OCI-LY7 (cell line): ENCODE measurements around the gene RCL1. TPM values are rescaled to one million over a fixed set of nuclear protein-coding genes. Genes with fewer than 3 reads are reported as not detected.

Experiments
- BruUV-seq: library from RNA; stranded (reverse); fragments of 400-500 nt; replicated peaks from 2 replicates; lab custom pipeline; 2021; lab: Mats Ljungman, UMichigan
- CTCF ChIA-PET: fragments of 300-600 bp; sonication (Branson Sonifier 250); formaldehyde crosslinking; loops from one replicate; lab custom pipeline; 2022; ENCODE audit warnings: antibody characterized with exemption; ENCODE audit not compliant: unreplicated experiment; lab: Charles Lee
- POLR2A ChIA-PET: fragments of 300-600 bp; sonication (Branson Sonifier 250); formaldehyde crosslinking; loops from one replicate; lab custom pipeline; 2022; ENCODE audit warnings: antibody characterized with exemption; lab: Charles Lee
- DNase-seq: peaks from one replicate; pipeline ENCODE4 v3.0.0-alpha.2; 2015; ENCODE audit warnings: low spot score
- H2AFZ ChIP-seq: fragments of 200-600 bp; sonication (generic), shearing (Covaris generic); 2 replicates; pipeline ENCODE4 v1.6.1; 2014; ENCODE audit warnings: mild to moderate bottlenecking, antibody characterized with exemption, low read length, moderate library complexity
- H3K27ac ChIP-seq: fragments of 200-600 bp; sonication (generic); 2 replicates; pipeline ENCODE4 v1.5.1; 2014; ENCODE audit warnings: mixed run types, low read depth, mild to moderate bottlenecking, moderate library complexity, low read length, inconsistent platforms; ENCODE audit not compliant: poor library complexity, severe bottlenecking
- H3K36me3 ChIP-seq: fragments of 200-600 bp; sonication (generic); 2 replicates; pipeline ENCODE4 v1.6.1; 2014; ENCODE audit warnings: mild to moderate bottlenecking, antibody characterized with exemption, low read length, moderate library complexity, mixed read lengths; ENCODE audit not compliant: insufficient read depth
- H3K4me1 ChIP-seq: fragments of 200-600 bp; sonication (generic); 2 replicates; pipeline ENCODE4 v1.5.1; 2014; ENCODE audit warnings: mild to moderate bottlenecking, low read length; ENCODE audit not compliant: insufficient read depth, poor library complexity, severe bottlenecking
- H3K4me2 ChIP-seq: fragments of 200-600 bp; sonication (generic); 2 replicates; pipeline ENCODE4 v1.6.1; 2014; ENCODE audit warnings: mild to moderate bottlenecking, low read length
- H3K4me3 ChIP-seq: fragments of 200-600 bp; sonication (generic); 2 replicates; pipeline ENCODE4 v1.5.1; 2014; ENCODE audit warnings: mild to moderate bottlenecking, low read depth, low read length; ENCODE audit not compliant: poor library complexity, severe bottlenecking
- H3K79me2 ChIP-seq: fragments of 200-600 bp; sonication (generic); 2 replicates; pipeline ENCODE4 v1.6.1; 2016; ENCODE audit warnings: low read depth, mild to moderate bottlenecking, low read length, moderate library complexity, mixed read lengths; ENCODE audit not compliant: insufficient read depth
- H3K9me2 ChIP-seq: fragments of 200-600 bp; sonication (generic); 2 replicates; pipeline ENCODE4 v1.6.1; 2016; ENCODE audit warnings: mild to moderate bottlenecking, low read length, mixed read lengths; ENCODE audit not compliant: insufficient read depth
- H3K9me3 ChIP-seq: fragments of 200-600 bp; sonication (generic); 2 replicates; pipeline ENCODE4 v1.6.1; 2014; ENCODE audit warnings: mild to moderate bottlenecking, mixed run types, low read length, mixed read lengths
- H4K20me1 ChIP-seq: fragments of 200-600 bp; sonication (generic); 2 replicates; pipeline ENCODE4 v1.6.1; 2014; ENCODE audit warnings: mild to moderate bottlenecking, antibody characterized with exemption, low read length, moderate library complexity, mixed read lengths; ENCODE audit not compliant: insufficient read depth
- EZH2phosphoT487 ChIP-seq: fragments of 200-600 bp; sonication (generic); IDR thresholded peaks from 2 replicates; pipeline ENCODE4 v1.6.1; 2018; ENCODE audit warnings: low read depth, borderline replicate concordance, mild to moderate bottlenecking, mixed run types, antibody characterized with exemption, low read length, moderate library complexity, mixed read lengths
- intact Hi-C: fragments of 100-400 bp; cut with micrococcal nuclease; formaldehyde crosslinking; loops from one replicate; pipeline ENCODE4 v1.10.0; 2022; ENCODE audit not compliant: unreplicated experiment
- total RNA-seq, 2 experiments: library from RNA; depleted of rRNA in 1 of 2; stranded (reverse); fragments of >200 nt in 1 of 2; shearing (Covaris generic) in 1 of 2; gene quantifications; 2 replicates each; pipeline ENCODE4 v1.2.3, GENCODE V29; 2014 to 2022
- TF ChIP-seq, protein P1 (sequence below): fragments of 200-600 bp; sonication (generic); conservative IDR thresholded peaks from 2 replicates; pipeline ENCODE4 v1.5.1; 2014; ENCODE audit warnings: mild to moderate bottlenecking, antibody characterized with exemption, low read length, moderate library complexity, mixed read lengths

Gene RCL1
- total RNA-seq, 2 experiments from 2014 or later, result 27.5 to 31.3 TPM

GRCh38 chr9:4762108-4762885, 30.4 kb upstream of the RCL1 start:
- BruUV-seq, result no TSS peak

GRCh38 chr9:4762886-4763541, 29.7 kb upstream of the RCL1 start:
- Histone ChIP-seq H3K4me3 (peak overlapping the region; percentile 58), H2AFZ (peak overlapping the region; percentile 86), H3K4me1 (peaks cover 17% of the 10 kb centered on the region), H3K79me2 (no peaks in the 10 kb centered on the region), H3K27ac (no peak overlapping the region), H3K9me2 (no peaks in the 10 kb centered on the region), H4K20me1 (no peaks in the 10 kb centered on the region), H3K36me3 (no peaks in the 10 kb centered on the region), H3K4me2 (peak overlapping the region; percentile 71), H3K9me3 (no peaks in the 10 kb centered on the region)
- TF ChIP-seq, protein P1, sequence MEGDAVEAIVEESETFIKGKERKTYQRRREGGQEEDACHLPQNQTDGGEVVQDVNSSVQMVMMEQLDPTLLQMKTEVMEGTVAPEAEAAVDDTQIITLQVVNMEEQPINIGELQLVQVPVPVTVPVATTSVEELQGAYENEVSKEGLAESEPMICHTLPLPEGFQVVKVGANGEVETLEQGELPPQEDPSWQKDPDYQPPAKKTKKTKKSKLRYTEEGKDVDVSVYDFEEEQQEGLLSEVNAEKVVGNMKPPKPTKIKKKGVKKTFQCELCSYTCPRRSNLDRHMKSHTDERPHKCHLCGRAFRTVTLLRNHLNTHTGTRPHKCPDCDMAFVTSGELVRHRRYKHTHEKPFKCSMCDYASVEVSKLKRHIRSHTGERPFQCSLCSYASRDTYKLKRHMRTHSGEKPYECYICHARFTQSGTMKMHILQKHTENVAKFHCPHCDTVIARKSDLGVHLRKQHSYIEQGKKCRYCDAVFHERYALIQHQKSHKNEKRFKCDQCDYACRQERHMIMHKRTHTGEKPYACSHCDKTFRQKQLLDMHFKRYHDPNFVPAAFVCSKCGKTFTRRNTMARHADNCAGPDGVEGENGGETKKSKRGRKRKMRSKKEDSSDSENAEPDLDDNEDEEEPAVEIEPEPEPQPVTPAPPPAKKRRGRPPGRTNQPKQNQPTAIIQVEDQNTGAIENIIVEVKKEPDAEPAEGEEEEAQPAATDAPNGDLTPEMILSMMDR, result no peak; the same call in 1 of the 2 replicates
- TF ChIP-seq EZH2phosphoT487, result no peak
- ChIA-PET CTCF (interaction anchor here (1.1 kb wide), 1 partner anchor 220 kb away, joined by 3 read pairs; no protein-coding TSS in a partner anchor), POLR2A (interaction anchor here (0.9 to 1.3 kb wide), 3 partner anchors 98 to 676 kb away, joined by 4 to 6 read pairs (median 5); no protein-coding TSS in a partner anchor)
- no TSS peak for BruUV-seq
- no peak for DNase-seq
- intact Hi-C loops, result loop anchor here (1.0 to 10.0 kb wide), 6 partner anchors 30 to 837 kb away; partner anchors contain the start of genes JAK2 and RCL1

More at GRCh38 chr9:4762108-4762885, 30.4 kb upstream of the RCL1 start:
- H3K4me1 ChIP-seq, result peaks cover 17% of the 10 kb centered on the region
- intact Hi-C loops, result loop anchor here (1.0 to 10.0 kb wide), 6 partner anchors 31 to 838 kb away; partner anchors contain the start of genes JAK2 and RCL1
- H3K79me2 ChIP-seq, result no peaks in the 10 kb centered on the region
- no peak overlapping the region for H3K27ac ChIP-seq
- H2AFZ ChIP-seq, result peak overlapping the region; percentile 86
- ChIA-PET CTCF (interaction anchor here (1.1 kb wide), 1 partner anchor 221 kb away, joined by 3 read pairs; no protein-coding TSS in a partner anchor), POLR2A (interaction anchor here (0.6 kb wide), 1 partner anchor 411 kb away, joined by 3 read pairs; no protein-coding TSS in a partner anchor)
- no peaks in the 10 kb centered on the region for H3K9me3 ChIP-seq
- H3K9me2 ChIP-seq, result no peaks in the 10 kb centered on the region
- peak overlapping the region; percentile 71 for H3K4me2 ChIP-seq
- no peaks in the 10 kb centered on the region for H3K36me3 ChIP-seq
- H3K4me3 ChIP-seq, result peak overlapping the region; percentile 58
- DNase-seq, result peak; percentile 87
- TF ChIP-seq EZH2phosphoT487, result no peak
- TF ChIP-seq, protein P1, result peak; percentile 90
- no peaks in the 10 kb centered on the region for H4K20me1 ChIP-seq
